WTC11 (cell line): ENCODE data around the gene RPS5.

Source experiments
- TF ChIP-seq, protein P1 (sequence below): sonication (generic); formaldehyde crosslinking; IDR thresholded peaks from 2 replicates; pipeline ENCODE4 v1.8.1; 2023; ENCODE audit warnings: mild to moderate bottlenecking, missing genetic modification reagents
- TF ChIP-seq, protein P2 (sequence below): fragments of 200-600 bp; IDR thresholded peaks from 2 replicates; pipeline ENCODE4 v1.8.0; 2022; ENCODE audit warnings: antibody characterized with exemption

DNA sequence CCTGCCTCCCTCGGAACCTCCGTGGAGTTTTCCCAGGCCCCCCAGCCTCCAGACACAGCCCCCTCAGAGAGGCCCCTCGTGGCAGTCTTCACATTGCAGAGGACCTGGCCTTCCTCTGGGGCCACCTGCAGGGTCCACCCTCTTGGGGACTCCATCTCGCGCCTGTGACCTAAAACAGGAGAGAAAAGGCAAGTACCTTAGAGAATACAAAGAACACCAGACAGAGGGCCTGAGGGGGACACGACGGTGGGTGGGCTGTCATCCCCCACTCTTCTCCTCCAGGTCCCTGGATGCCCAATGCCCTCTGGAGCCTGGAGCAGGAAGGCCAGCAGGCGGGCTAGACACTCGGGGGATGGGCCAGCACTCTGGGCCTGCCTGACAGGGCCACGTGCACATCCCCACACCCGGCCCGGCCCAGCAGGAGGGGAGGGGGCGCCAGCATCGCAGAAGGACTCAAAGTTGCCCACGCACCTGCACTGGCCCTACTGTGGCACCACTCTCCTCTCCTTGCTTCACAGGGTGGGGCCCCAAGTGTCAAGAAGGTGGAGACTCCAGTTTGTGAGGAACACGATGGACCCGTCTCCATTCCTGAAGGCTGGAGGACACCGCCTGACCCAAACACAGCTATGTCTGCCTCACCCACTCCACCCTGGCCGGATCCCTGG is 29.5 kb upstream of the RPS5 start:
- TF ChIP-seq, protein P1, sequence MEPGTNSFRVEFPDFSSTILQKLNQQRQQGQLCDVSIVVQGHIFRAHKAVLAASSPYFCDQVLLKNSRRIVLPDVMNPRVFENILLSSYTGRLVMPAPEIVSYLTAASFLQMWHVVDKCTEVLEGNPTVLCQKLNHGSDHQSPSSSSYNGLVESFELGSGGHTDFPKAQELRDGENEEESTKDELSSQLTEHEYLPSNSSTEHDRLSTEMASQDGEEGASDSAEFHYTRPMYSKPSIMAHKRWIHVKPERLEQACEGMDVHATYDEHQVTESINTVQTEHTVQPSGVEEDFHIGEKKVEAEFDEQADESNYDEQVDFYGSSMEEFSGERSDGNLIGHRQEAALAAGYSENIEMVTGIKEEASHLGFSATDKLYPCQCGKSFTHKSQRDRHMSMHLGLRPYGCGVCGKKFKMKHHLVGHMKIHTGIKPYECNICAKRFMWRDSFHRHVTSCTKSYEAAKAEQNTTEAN = no peak
- TF ChIP-seq, protein P2, sequence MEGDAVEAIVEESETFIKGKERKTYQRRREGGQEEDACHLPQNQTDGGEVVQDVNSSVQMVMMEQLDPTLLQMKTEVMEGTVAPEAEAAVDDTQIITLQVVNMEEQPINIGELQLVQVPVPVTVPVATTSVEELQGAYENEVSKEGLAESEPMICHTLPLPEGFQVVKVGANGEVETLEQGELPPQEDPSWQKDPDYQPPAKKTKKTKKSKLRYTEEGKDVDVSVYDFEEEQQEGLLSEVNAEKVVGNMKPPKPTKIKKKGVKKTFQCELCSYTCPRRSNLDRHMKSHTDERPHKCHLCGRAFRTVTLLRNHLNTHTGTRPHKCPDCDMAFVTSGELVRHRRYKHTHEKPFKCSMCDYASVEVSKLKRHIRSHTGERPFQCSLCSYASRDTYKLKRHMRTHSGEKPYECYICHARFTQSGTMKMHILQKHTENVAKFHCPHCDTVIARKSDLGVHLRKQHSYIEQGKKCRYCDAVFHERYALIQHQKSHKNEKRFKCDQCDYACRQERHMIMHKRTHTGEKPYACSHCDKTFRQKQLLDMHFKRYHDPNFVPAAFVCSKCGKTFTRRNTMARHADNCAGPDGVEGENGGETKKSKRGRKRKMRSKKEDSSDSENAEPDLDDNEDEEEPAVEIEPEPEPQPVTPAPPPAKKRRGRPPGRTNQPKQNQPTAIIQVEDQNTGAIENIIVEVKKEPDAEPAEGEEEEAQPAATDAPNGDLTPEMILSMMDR = no peak
